Mucosa of rectum (tissue), 2 donors: ENCODE data around the gene PWWP2B.

ENCODE experiments used
- H3K27ac ChIP-seq, 2 donors: one replicate each; pipeline ENCODE4 v1.7.0; 2013; ENCODE audit warnings: inconsistent platforms in 2 of 2, low read depth in 2 of 2, low read length in 2 of 2
- H3K27me3 ChIP-seq, 2 donors: one replicate each; pipeline ENCODE4 v1.7.0; 2013; ENCODE audit warnings: low read length in 2 of 2; ENCODE audit not compliant: control insufficient read depth in 2 of 2, insufficient read depth in 2 of 2
- H3K36me3 ChIP-seq, 2 donors: one replicate each; pipeline ENCODE4 v1.7.0; 2013; ENCODE audit warnings: low read length in 2 of 2; ENCODE audit not compliant: control insufficient read depth in 2 of 2, insufficient read depth in 2 of 2
- H3K4me1 ChIP-seq, 2 donors: one replicate each; pipeline ENCODE4 v1.7.0; 2013; ENCODE audit warnings: low read length in 2 of 2, mild to moderate bottlenecking in 1 of 2; ENCODE audit not compliant: control insufficient read depth in 2 of 2, insufficient read depth in 2 of 2
- H3K4me3 ChIP-seq, 2 donors: one replicate each; pipeline ENCODE4 v1.7.0; 2013; ENCODE audit warnings: low read length in 2 of 2
- H3K9ac ChIP-seq, 2 donors: one replicate each; pipeline ENCODE4 v1.7.0; 2013; ENCODE audit warnings: low read length in 2 of 2, low read depth in 1 of 2, mild to moderate bottlenecking in 1 of 2
- H3K9me3 ChIP-seq, 2 donors: one replicate each; pipeline ENCODE4 v1.7.0; 2013; ENCODE audit warnings: low read length in 2 of 2; ENCODE audit not compliant: control insufficient read depth in 2 of 2
- donor health status: healthy.
- donor health status: Normal muscosa, but diverticular disease.

Gene PWWP2B

DNA sequence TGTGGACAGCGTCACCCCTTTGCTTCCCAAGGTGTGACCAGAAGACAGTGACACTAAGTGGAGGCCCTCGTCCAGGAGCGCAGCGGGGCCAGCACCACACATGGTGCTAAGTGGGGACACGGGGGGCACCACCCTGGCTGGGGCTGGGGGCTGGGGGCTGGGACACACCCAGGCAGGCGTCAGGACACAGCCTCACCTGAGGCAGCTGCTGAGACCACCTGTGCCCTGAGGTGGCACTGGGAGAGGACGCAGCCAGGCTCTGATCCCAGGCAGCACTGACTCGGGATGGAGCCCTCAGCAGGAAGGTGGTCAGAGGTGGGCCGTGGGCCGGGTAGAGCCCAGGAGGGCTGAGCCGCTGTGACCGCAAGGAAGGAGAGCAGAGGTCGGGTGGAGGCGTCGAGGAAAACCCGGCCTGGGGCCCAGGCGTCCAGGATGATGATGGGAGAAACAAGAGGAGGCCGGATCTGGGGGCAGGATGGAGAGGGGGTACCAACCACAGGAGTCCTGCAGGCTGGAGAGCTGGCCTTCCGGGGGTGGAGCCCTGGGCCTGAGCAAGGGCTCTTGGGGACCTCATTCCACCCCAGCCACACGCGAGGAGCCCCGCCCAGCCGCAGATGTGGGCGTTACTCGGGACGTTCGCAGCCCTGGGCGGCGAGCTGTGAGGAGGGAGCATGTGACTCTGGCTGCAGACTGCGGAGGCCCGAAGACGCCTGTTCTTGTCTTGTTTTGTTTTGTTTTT, 42.5 kb upstream of the PWWP2B start:
- H3K36me3 ChIP-seq: no peaks in the 10 kb centered on the region
- no peak overlapping the region for H3K9ac ChIP-seq
- no peaks in the 10 kb centered on the region for H3K4me1 ChIP-seq
- H3K9me3 ChIP-seq: no peaks in the 10 kb centered on the region
- no peaks in the 10 kb centered on the region for H3K27me3 ChIP-seq
- H3K4me3 ChIP-seq: no peak overlapping the region
- H3K27ac ChIP-seq: no peak overlapping the region

DNA sequence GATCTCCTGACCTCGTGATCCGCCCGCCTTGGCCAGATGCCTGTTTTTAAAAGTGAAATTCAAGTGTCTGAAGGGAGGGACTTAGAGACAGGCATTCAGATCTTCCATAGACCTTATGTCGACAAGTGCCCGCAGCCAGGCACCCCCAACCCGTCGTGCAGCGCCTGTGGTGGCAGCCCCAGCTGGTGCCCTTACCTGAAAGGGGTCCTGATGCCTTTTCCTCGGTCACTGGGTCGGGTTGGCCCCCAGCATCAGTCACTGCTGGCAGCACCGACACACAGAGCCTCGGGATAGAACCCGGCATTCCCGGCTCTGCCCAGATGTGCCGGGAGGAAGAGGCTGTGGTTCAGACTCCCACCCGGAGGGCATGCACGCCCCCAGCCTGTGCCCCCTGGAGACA, 41.7 kb upstream of the PWWP2B start:
- H3K27ac ChIP-seq: no peak overlapping the region
- no peaks in the 10 kb centered on the region for H3K36me3 ChIP-seq

DNA sequence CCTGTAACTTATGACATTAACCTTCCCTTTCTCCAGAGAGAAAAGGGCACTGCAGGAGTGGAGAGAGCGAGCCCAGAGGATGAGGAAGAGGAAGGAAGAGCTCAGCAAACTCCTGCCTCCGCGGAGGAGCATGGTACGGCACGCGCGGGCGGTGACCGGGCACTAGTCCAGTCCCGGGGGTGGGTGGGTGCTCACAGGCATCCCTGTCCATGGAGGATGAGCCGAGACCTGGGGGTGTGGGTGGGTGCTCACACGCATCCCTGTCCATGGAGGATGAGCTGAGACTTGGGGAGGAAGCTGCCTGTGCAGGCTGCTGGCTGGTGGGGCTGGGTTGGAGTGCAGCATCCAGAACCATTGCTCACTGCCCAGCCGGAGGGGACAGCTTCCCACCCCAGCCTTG, 41.2 kb upstream of the PWWP2B start:
- H3K4me1 ChIP-seq: no peaks in the 10 kb centered on the region
- H3K9ac ChIP-seq: no peak overlapping the region

More for the DNA sequence above, 41.7 kb upstream of the PWWP2B start:
- no peaks in the 10 kb centered on the region for H3K27me3 ChIP-seq
- H3K9ac ChIP-seq: no peak overlapping the region
- no peak overlapping the region for H3K4me3 ChIP-seq
- no peaks in the 10 kb centered on the region for H3K9me3 ChIP-seq
- no peaks in the 10 kb centered on the region for H3K4me1 ChIP-seq

GRCh38 chr10:132356621-132357195, 40.3 kb upstream of the PWWP2B start:
- no peak overlapping the region for H3K9ac ChIP-seq
- H3K36me3 ChIP-seq: no peaks in the 10 kb centered on the region

More for the DNA sequence above, 41.2 kb upstream of the PWWP2B start:
- no peaks in the 10 kb centered on the region for H3K9me3 ChIP-seq
- no peaks in the 10 kb centered on the region for H3K27me3 ChIP-seq
- no peak overlapping the region for H3K27ac ChIP-seq
- no peaks in the 10 kb centered on the region for H3K36me3 ChIP-seq
- H3K4me3 ChIP-seq: no peak overlapping the region

GRCh38 chr10:132357286-132358058, 39.5 kb upstream of the PWWP2B start:
- H3K27me3 ChIP-seq: no peaks in the 10 kb centered on the region
- H3K9ac ChIP-seq: no peak overlapping the region
- H3K9me3 ChIP-seq: no peaks in the 10 kb centered on the region
- H3K4me1 ChIP-seq: no peaks in the 10 kb centered on the region
- no peak overlapping the region for H3K27ac ChIP-seq
- H3K4me3 ChIP-seq: no peak overlapping the region
- no peaks in the 10 kb centered on the region for H3K36me3 ChIP-seq

More at GRCh38 chr10:132356621-132357195, 40.3 kb upstream of the PWWP2B start:
- no peaks in the 10 kb centered on the region for H3K9me3 ChIP-seq
- no peaks in the 10 kb centered on the region for H3K27me3 ChIP-seq
- H3K4me3 ChIP-seq: no peak overlapping the region
- H3K4me1 ChIP-seq: no peaks in the 10 kb centered on the region
- H3K27ac ChIP-seq: no peak overlapping the region

DNA sequence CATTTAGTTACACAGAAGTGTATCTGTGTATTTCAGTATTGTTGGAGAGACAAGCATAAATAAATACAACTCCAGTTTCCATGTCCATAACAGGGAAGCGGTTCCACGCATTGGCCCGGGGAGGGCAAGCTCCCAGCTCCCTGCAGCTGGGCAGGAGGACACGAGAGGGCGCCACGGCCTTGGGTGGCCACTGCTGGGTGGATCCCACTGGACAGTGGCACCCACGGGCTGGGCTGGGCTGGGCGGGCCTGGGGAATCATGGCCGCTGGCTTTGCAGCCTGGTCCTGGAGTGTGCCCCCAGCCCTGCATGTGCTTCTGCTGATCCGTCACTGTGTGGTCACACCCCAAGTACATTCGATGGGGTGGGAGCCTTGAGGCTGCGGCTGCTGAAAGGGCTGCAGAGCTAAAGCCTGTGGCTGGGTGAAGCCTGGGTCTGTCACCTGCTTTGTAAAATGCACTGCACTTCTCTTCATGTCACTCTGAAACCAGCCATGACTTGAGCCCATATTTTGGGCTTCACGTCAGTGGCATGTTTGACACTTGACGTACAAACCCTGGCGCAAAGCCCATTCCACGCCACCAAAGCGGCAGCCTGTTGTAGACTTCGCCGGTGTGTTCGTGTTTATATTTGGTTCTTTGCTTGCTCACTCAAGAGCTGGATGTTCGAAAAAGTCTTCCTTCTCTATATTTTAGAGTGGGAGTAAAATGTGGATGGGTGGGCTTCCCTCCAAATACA, 37.5 kb upstream of the PWWP2B start:
- H3K4me1 ChIP-seq: no peaks in the 10 kb centered on the region
- no peak overlapping the region for H3K4me3 ChIP-seq
- H3K36me3 ChIP-seq: peaks cover 0 to 3% of the 10 kb centered on the region in 2 donors
- no peak overlapping the region for H3K27ac ChIP-seq
- H3K9ac ChIP-seq: no peak overlapping the region
- H3K27me3 ChIP-seq: no peaks in the 10 kb centered on the region
- no peaks in the 10 kb centered on the region for H3K9me3 ChIP-seq

- no peak overlapping the region for H3K9ac ChIP-seq
- H3K4me1 ChIP-seq: no peaks in the 10 kb centered on the region
- H3K4me3 ChIP-seq: no peak overlapping the region
- no peaks in the 10 kb centered on the region for H3K9me3 ChIP-seq
- H3K27ac ChIP-seq: no peak overlapping the region
- H3K27me3 ChIP-seq: no peaks in the 10 kb centered on the region
- peaks cover 0 to 4% of the 10 kb centered on the region in 2 donors for H3K36me3 ChIP-seq
Observed at GRCh38 chr10:132360766-132361447, 36.1 kb upstream of the PWWP2B start.

DNA sequence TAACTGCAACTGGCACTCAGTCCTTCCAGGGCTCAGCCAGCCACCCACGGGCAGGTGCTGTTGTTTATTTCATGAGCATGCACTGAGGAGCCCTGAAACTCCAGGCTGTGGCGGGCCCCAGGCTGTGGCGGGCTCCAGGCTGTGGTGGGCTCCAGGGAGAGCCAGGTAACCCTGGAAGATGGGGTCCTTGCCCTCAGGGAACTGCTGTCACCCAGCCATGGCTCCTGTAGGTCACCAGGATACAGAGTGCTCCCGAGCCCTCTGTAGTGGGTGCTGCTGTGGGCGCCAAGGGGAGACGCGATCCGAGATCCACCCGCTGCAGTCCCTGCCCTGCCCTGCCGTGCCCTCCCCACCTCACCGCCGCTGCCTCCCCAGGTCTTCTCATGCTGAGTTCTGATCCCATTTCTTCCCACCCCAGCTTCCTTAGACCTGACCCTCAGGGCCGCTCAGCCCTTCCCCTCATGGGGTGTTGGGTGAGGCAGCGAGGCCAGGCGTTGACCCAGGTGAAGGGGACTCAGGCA, 35.4 kb upstream of the PWWP2B start:
- Histone ChIP-seq H3K36me3 (peaks cover 4 to 7% of the 10 kb centered on the region in 2 donors), H3K4me3 (no peak overlapping the region), H3K27me3 (no peaks in the 10 kb centered on the region), H3K27ac (no peak overlapping the region), H3K9ac (no peak overlapping the region), H3K9me3 (no peaks in the 10 kb centered on the region), H3K4me1 (no peaks in the 10 kb centered on the region)

- Histone ChIP-seq H3K27ac (no peak overlapping the region), H3K9ac (no peak overlapping the region), H3K4me3 (no peak overlapping the region), H3K4me1 (no peaks in the 10 kb centered on the region), H3K9me3 (no peaks in the 10 kb centered on the region), H3K27me3 (no peaks in the 10 kb centered on the region), H3K36me3 (peaks cover 6 to 9% of the 10 kb centered on the region in 2 donors)
Observed at GRCh38 chr10:132362151-132362611, 34.8 kb upstream of the PWWP2B start.
